Stimulated activated CD8-positive, alpha-beta memory T cell treated with anti-CD3 and anti-CD28 coated beads, Interleukin-15, amount 100 ng/mL, for 1 hour (primary cell): ENCODE data around the gene MINDY1.
A peak's percentile ranks its signal among the peaks of the same experiment; 100 is the strongest.

Experiments
- DNase-seq: peaks from one replicate; pipeline ENCODE4 v3.0.0-alpha.2; 2020; ENCODE audit warnings: low read depth

The MINDY1 gene

DNA sequence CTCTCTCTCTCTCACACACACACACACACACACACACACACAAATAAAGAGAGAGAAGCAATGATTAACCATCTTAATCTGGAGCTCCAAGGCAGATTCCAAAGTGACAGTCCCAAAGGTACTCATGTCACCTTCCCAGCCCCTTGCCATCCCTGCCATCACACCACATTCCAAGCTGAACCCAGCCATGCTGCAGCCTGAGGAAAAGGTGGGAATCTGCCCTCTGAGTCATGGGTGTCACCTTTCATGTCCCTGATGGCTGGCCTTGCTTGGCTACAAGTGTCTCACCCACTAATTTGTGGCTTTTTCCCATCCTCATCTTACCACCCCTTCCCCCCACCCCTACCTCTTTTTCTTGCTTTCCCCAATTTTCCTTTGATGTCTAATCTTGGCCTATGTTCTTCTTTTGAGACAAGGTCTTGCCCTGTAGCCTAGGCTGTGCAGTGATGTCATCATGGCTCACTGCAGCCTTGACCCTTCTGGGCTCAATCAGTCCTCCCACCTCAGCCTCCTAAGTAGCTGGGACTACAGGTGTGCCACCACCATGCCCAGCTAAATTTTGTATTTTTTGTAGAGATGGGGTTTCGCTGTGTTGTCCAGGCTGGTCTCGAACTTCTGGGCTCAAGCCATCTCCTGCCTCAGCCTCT, 21.4 kb downstream of the MINDY1 start:
- no peak for DNase-seq

- no peak for DNase-seq
Observed at GRCh38 chr1:150981805-150982712, 24.6 kb downstream of the MINDY1 start, which contains the start of gene ANXA9. TSS of gene ANXA9 (plus strand) at chr1:150982292. CDS start at chr1:150983106, 814 bp downstream.

DNA sequence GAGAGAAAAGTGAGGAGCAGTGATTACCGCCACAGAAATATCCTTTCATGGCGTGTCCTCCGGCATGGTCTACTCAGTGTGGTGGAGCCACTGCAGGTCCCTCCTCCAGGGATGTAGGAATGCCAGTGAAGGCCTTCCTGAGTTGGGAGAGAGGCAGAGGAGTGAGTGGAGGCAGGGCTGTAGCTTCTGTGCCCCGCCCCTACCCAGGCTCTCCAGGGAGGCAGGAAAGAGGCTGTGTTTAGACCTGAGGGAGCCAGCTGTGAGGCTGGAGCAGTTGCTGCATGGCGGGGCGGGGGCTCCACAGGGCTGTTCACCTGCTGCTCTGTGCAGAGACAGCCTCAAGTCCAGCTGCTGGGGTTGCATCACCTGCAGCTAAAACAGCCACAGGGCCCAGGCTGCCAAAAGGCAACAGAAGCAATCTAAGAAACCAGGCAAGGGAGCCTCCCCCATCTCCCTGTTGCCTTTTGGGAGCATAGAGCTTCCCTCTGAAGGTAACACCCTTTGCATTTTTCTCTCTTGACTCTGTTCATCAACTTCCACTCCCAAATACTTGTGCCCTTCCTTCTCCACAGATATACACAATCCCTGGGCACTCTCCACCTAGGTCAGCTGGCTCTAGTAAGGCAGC, 25.4 kb downstream of the MINDY1 start:
- no peak for DNase-seq

- peak; percentile 92 for DNase-seq
Observed at GRCh38 chr1:150979092-150980056, 27.3 kb downstream of the MINDY1 start.

DNA sequence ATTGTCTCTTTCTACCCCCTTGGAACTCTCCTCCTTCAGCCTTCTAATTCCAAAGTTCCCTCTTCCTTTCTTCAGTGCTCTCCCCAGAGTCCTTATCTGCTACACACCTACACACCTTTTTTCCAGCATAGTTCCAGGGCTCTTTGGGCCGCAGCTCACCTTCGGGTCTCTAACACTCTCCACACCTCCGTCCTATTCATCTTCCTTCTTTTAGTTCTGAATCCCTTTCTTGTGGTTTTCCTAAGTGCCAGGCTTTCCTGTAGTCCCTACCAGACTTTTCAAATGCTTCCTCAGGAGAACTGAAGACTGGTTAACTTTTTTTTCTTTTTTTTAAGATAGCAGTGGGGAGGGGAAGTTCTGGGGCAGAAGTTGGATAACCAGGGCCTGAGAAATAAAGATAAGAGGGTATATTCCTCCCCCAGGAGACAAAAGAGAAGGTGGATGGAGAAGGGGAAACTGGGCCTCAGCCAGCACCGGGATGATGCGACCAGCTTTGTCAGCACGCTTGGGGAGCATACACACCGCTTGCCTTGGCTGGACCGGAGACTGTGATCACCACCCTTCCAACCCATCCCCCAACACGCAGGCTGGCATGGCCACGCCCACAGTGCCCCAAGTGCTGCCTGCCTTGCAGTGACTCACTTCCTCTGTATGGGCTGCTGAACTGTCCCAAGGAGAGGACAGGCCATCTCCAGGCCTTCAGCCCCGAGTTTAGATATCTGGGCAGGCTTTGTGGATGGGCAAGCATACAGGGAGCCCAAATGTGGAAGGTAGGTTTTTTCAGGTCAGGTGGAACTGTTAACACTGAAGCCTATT, 29.6 kb downstream of the MINDY1 start:
- peak; percentile 49 for DNase-seq

- DNase-seq, result no peak
Observed at GRCh38 chr1:150976401-150976821, 30.3 kb downstream of the MINDY1 start.

DNA sequence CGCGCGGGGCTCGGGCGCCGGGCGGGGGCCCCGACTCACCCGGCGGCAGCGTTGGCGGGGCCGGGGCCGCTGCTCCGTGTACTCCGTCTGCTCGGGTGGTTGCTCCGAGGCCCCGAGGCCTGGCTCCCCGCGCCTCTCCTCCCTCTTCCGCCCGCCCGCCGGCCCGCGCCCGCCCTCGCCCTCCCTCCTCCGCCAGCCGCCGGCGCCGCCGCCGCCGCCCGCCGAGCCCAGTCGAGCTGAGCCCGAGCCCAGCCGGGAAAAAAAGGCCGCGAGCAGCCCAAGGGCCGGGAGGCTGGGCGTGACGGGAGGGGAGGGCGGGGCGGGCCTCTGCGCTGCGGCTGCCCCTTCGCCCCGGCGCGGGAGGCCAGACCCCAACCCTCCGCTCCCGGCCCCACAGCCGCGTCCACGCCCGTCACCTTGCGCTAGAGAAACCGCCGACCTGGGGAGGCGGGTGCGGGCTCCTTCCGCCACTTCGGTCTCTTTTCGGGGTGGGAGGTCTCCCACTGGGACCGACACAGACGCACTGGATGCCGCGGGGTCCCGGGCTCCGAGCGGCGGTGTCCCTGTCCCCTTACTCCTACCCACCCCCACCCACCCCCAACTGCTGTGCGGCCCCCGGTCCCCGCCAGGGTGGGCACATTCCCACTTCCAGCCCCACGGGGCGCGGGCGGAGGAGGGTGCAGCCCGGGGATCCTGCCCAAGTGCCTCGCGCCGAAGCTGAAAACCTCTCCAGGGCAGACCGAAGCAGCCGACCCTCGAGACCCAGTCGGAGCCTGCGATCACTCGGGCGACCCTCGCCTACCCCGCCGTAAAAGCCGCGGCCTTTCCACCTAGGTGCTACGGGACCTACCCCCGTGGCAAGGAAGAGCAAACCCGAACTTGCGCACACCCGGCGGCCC, 31.9 kb downstream of the MINDY1 start, which contains the start of gene CERS2:
CERS2 (minus strand) TSS at position 256 of the 899 bp plus-strand sequence. CDS start 5,745 bp downstream, outside the sequence.
- DNase-seq, result peak; percentile 44

- DNase-seq, result peak; percentile 13
Observed at GRCh38 chr1:150973836-150974579, 32.7 kb downstream of the MINDY1 start.

DNA sequence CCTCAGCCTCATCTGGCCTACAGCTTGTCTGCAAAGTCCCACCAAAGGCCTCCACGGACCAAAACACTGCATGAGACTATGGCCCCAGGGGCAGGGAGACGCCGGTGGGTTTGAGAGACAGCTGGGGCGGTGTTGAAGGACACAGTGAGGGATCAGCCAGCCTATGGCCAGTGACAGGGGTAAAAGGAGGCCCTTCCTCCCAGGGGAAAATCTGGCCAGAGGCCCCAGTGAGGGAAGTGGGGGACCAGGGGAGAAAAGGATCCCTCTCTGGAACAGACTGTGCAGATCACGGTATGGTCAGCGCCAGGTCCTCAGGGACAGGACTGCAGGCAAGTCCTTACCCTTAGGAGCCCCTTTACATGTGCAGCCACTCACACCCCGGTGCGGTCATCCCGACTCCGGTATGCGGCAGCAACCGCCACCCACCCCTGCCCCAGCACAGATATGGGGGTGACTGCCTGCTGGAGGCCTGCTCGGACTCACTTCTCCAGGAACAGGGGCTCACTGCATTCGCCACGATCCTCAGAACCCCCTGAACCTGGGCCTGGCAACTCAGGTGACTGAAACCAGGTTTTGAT, 33.4 kb downstream of the MINDY1 start:
- DNase-seq, result no peak

DNA sequence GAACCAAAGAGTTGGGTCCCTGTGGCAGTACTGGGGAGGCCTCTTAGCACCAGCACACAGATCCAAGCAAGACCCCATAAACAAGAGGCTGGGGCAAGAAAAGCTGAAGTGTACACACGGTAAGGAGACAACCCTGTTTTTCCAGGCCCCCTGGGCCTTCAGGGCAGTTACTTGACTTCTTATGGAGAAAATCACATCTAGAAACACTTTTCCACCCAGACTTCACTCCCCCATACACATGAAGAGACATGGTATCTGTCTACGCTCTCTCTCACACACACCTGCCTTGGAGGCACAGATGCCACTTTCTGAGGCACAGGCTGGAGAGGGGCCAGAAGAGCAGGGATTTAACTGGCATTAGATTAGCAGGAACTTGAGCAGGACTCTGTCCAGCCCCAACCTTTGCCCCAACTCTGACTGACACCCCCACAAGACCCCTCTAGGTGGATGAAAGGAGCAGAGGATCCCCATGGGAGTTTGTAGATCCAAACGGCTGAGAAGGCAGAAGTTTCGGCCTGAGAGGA, 34.2 kb downstream of the MINDY1 start:
- no peak for DNase-seq

DNA sequence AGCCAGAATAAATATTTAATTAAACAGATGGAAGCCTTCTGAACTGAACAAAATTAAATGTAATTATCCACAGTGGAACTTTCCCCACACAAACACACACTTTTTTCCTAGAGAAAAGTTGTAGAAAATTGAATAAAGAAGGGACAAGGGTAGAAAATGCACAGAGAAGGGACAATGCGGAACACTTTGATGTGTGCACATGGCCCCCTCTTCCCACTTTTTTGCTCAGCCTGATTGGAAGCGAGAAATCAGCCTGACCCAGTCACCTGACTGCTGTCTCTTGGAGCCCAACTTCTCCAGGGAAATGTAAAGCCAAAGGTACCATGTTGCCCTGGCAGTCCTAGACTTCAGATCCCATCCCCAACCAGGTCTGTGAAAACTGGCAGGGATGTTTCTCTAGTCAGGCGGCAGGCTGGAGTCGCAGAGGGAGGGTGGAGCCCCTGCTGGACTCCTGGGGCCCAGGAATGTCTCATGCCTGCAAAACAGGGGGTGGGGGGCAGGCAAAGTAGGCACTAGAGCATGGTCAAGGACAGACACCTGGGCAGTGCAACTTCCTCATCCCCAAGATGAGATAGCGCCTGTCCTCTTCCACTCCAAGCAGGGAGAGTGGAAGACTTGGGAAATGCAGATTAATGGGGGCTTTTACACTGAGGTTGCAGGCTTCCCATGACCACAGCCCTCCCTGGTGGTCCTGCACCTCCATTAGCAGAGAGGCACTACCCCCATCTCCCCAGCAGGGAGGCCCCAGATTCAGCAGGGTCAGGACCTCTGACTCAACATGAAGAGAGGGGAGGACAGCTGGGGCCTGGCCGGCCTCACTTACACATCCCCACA, 34.9 kb downstream of the MINDY1 start:
- no peak for DNase-seq

DNA sequence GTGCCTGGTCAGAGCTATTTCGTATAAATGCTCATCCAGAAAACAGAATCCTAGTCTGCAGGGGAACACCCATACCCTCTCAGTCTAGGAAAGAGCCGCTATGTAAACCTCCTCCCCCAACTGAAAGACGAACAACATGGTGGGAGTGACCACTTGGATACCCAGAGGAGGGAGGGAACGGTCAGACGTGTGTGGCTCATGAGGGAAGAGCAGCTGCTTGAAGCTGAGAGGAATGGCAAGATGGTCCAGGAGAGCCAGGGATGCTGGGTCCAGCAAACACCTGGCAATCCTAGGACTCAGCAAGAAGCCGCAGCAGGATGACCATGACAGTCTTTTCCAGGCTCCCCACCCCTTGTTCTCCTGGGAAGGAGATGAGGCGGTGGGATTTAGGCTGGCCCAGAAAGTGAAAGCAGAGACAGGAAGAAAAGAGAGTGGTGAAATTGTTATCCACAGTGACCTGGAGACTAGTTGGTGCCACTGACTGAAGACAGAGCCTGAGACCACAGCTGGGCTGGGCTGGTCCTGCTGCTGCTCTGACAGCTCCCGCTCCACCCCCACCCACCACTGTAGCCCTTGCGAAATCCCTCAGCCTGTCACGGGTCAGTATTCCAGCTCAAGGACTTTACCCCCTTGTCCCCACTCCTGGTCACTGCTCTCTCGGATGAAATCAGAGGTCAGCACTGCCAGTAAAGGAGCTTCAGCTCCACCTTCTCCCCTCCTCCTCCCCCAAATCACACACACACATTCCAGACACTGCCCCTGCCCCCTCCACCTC, 35.7 kb downstream of the MINDY1 start:
- DNase-seq, result no peak

DNA sequence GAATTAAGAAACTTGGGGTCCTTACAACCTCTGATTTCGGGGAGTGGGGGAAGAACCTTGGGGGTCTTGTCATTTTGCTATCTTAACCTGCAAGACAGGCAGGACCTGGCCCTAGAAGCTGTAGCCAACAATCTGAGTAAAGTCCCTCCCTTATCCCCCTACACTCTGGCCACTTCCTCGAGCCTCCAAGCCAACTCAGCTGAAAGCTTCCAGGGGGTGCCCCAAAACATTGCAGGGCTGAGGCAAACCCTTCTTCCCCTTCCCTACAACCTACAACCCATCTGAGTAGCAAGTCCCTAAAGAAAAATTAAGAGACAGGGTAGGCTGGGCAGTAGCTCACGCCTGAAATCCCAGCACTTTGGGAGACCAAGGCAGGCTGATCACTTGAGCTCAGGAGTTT, 37.1 kb downstream of the MINDY1 start:
- no peak for DNase-seq

DNA sequence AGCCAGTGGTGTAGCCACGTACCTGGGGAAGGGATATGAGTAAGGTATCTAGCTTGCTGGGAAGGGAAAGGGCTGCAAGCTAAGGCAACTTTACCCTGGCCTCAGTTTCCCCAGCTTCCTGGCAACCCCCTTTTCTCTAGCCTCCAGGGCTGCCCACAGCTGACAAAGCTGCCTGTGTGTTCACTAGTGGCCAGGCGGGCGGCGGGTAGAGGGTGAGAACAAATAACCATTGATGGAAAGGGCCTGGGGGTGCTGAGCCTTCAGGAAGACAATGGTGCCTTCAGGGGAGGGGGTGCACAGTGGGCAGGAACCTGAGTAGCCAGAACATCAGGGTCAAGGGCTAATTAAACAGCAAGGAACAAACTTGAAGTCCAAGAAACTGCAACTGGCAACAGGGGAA, 38.2 kb downstream of the MINDY1 start:
- DNase-seq, result no peak

DNA sequence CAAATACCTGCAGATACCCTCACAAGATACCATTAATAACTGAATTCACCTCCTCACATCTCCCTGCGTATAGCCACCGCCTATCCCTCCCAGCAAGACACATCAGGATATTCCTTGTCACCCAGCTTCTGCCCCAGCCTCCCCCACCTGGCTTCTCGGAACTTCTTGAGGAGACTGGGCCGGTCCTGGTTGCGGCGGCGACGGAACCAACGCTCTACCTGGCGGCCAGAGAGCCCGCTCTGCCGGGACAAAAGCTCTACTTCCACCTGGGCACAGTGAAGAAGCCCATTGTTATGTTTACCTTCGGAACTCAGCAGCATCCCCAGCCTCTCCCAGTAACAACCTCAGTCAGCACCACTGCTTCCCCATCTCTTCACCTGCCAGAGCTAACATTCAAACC, 38.8 kb downstream of the MINDY1 start:
- no peak for DNase-seq

GRCh38 chr1:150966011-150966410, 40.7 kb downstream of the MINDY1 start:
- no peak for DNase-seq
